ENCODE data around the gene XKR7. TPM values are rescaled to one million over a fixed set of nuclear protein-coding genes. Genes with fewer than 3 reads are reported as not detected.

Gene XKR7
- total and polyA plus RNA-seq, 10 of the 15 experiments (the other 5 are each of a cell fraction or from before 2014, with no cell fraction given), result not detected

GRCh38 chr20:32021091-32021490, 53.1 kb downstream of the XKR7 start:
- Histone ChIP-seq H3K9ac (ENCODE audit: control insufficient read depth, insufficient read depth, low read length) (no peak overlapping the region), H3K79me2 (ENCODE audit: control insufficient read depth, insufficient read depth, low read length) (no peaks in the 10 kb centered on the region), H3K4me3 (no peak overlapping the region), H3K4me1 (ENCODE audit: control insufficient read depth, insufficient read depth, low read length) (no peaks in the 10 kb centered on the region), H3K27me3 (replicated peaks in 1 of 2; ENCODE audit: control insufficient read depth in 2 of 2, insufficient read depth in 2 of 2, low read length in 1 of 2) (peaks cover 8 to 12% of the 10 kb centered on the region in 2 experiments), H3K27ac (ENCODE audit: control insufficient read depth, insufficient read depth) (no peak overlapping the region), H3K4me2 (ENCODE audit: control insufficient read depth, insufficient read depth) (no peak overlapping the region), H4K20me1 (ENCODE audit: control insufficient read depth, insufficient read depth) (no peaks in the 10 kb centered on the region), H3K9me3 (replicated peaks; ENCODE audit: control insufficient read depth, insufficient read depth, low read length) (no peaks in the 10 kb centered on the region), H2AFZ (ENCODE audit: control insufficient read depth, low read depth, low read length) (no peak overlapping the region), H3K36me3 (ENCODE audit: control insufficient read depth in 2 of 2, insufficient read depth in 2 of 2, low read length in 1 of 2) (no peaks in the 10 kb centered on the region)
- intact Hi-C loops (cut with micrococcal nuclease; ENCODE audit: unreplicated experiment) (no loop called here), in situ Hi-C loops (cut with MboI) (no loop called here)
- ChIA-PET POLR2A (no interaction called here), RAD21 (ENCODE audit: unreplicated experiment) (no interaction called here), CTCF (interaction anchor here (1.2 to 2.5 kb wide), 5 partner anchors 11 to 174 kb away, joined by 3 to 11 read pairs (median 4); no protein-coding TSS in a partner anchor), SMC1A (ENCODE audit: uncharacterized antibody, unreplicated experiment) (interaction anchor here (0.8 to 2.0 kb wide), 2 partner anchors 9 to 11 kb away, joined by 3 to 6 read pairs; no protein-coding TSS in a partner anchor)
- DNase-seq (ENCODE audit: low read depth, low spot score) (no peak), ATAC-seq (no peak), FAIRE-seq (no peak)
- no TSS peak for BruUV-seq (replicated peaks)
- no peak for TF ChIP-seq RB1 (IDR thresholded peaks at IDR 0.05; ENCODE audit: borderline replicate concordance)
- no peak for TF ChIP-seq IRF5 (IDR thresholded peaks at IDR 0.05; ENCODE audit: borderline replicate concordance)
- TF ChIP-seq STAT3 (IDR thresholded peaks at IDR 0.05; ENCODE audit: low read depth, low read length), result no peak
- TF ChIP-seq SIX5 (IDR thresholded peaks at IDR 0.05; ENCODE audit: low read depth, low read length, severe bottlenecking), result no peak
- TF ChIP-seq NR2C1 (IDR thresholded peaks at IDR 0.05), result no peak
- TF ChIP-seq E2F8 (IDR thresholded peaks at IDR 0.05; ENCODE audit: low read depth, partially characterized antibody), result no peak
- TF ChIP-seq PAX8 (IDR thresholded peaks at IDR 0.05), result no peak
- TF ChIP-seq SUZ12 (IDR thresholded peaks at IDR 0.05; ENCODE audit: unreplicated experiment), result no peak
- TF ChIP-seq POLR2AphosphoS5 (IDR thresholded peaks at IDR 0.05; ENCODE audit: low read length), result no peak
- TF ChIP-seq TAF1 (IDR thresholded peaks at IDR 0.05; ENCODE audit: borderline replicate concordance, low read depth, low read length), result no peak
- no peak for TF ChIP-seq POLR2AphosphoS2 (IDR thresholded peaks at IDR 0.05; ENCODE audit: low read depth, low read length)
- no peak for TF ChIP-seq DPF2 (IDR thresholded peaks at IDR 0.05)
- WGBS (ENCODE audit: insufficient coverage, insufficient replicate concordance, low lambda C conversion rate, missing lambda C conversion rate), result 47% methylated on average over 4 of the region's 4 CpGs

Measured in GM12878 (cell line).